Measurements from ENCODE around the gene PTPRK. TPM values are rescaled to one million over a fixed set of nuclear protein-coding genes. Genes with fewer than 3 reads are reported as not detected.

PTPRK gene
- total RNA-seq, 1 donor from 2014 or later, result 4.2 TPM

- no peaks in the 10 kb centered on the region for H3K9me3 Mint-ChIP-seq
- H3K27me3 Mint-ChIP-seq (ENCODE audit: low read depth), result peaks cover 2% of the 10 kb centered on the region
- no peak overlapping the region for H3K27ac Mint-ChIP-seq
- DNase-seq (ENCODE audit: low spot score), result no peak
- no peak overlapping the region for H3K4me3 Mint-ChIP-seq (ENCODE audit: low read depth)
- no peaks in the 10 kb centered on the region for H3K36me3 Mint-ChIP-seq (ENCODE audit: low read depth)
- peaks cover 11% of the 10 kb centered on the region for H3K4me1 Mint-ChIP-seq (ENCODE audit: low read depth)
- intact Hi-C loops (cut with micrococcal nuclease), result no loop called here
Measured at GRCh38 chr6:128114164-128114563, 406.2 kb downstream of the PTPRK start.

- no peak for DNase-seq (ENCODE audit: low spot score)
- intact Hi-C loops (cut with micrococcal nuclease), result no loop called here
- Mint-ChIP-seq H3K9me3 (no peaks in the 10 kb centered on the region), H3K27me3 (ENCODE audit: low read depth) (no peaks in the 10 kb centered on the region), H3K4me1 (ENCODE audit: low read depth) (peaks cover 11% of the 10 kb centered on the region), H3K27ac (no peak overlapping the region), H3K36me3 (ENCODE audit: low read depth) (no peaks in the 10 kb centered on the region), H3K4me3 (ENCODE audit: low read depth) (peak overlapping the region; percentile 58)
Measured at GRCh38 chr6:128112494-128112893, 407.9 kb downstream of the PTPRK start.

- Mint-ChIP-seq H3K9me3 (no peaks in the 10 kb centered on the region), H3K27me3 (ENCODE audit: low read depth) (no peaks in the 10 kb centered on the region), H3K36me3 (ENCODE audit: low read depth) (no peaks in the 10 kb centered on the region), H3K4me3 (ENCODE audit: low read depth) (no peak overlapping the region), H3K27ac (no peak overlapping the region), H3K4me1 (ENCODE audit: low read depth) (peaks cover 11% of the 10 kb centered on the region)
- DNase-seq (ENCODE audit: low spot score), result no peak
- intact Hi-C loops (cut with micrococcal nuclease), result no loop called here
Measured at GRCh38 chr6:128111096-128111495, 409.3 kb downstream of the PTPRK start.

- DNase-seq (ENCODE audit: low spot score), result no peak
- Mint-ChIP-seq H3K4me3 (ENCODE audit: low read depth) (no peak overlapping the region), H3K27ac (no peak overlapping the region), H3K9me3 (no peaks in the 10 kb centered on the region), H3K4me1 (ENCODE audit: low read depth) (peaks cover 5% of the 10 kb centered on the region), H3K36me3 (ENCODE audit: low read depth) (no peaks in the 10 kb centered on the region), H3K27me3 (ENCODE audit: low read depth) (no peaks in the 10 kb centered on the region)
- intact Hi-C loops (cut with micrococcal nuclease), result no loop called here
Measured at GRCh38 chr6:128107682-128108081, 412.7 kb downstream of the PTPRK start.

GRCh38 chr6:128099571-128100197 lies 420.7 kb downstream of the PTPRK start:
- Mint-ChIP-seq H3K4me1 (ENCODE audit: low read depth) (peaks cover 10% of the 10 kb centered on the region), H3K4me3 (ENCODE audit: low read depth) (no peak overlapping the region), H3K9me3 (no peaks in the 10 kb centered on the region), H3K36me3 (ENCODE audit: low read depth) (no peaks in the 10 kb centered on the region), H3K27me3 (ENCODE audit: low read depth) (no peaks in the 10 kb centered on the region), H3K27ac (no peak overlapping the region)
- intact Hi-C loops (cut with micrococcal nuclease), result loop anchor here (10.0 kb wide), 1 partner anchor 245 kb away; no protein-coding TSS in a partner anchor
- no peak for DNase-seq (ENCODE audit: low spot score)

GRCh38 chr6:128098000-128098581 lies 422.3 kb downstream of the PTPRK start:
- H3K27me3 Mint-ChIP-seq (ENCODE audit: low read depth), result no peaks in the 10 kb centered on the region
- H3K27ac Mint-ChIP-seq, result no peak overlapping the region
- H3K4me3 Mint-ChIP-seq (ENCODE audit: low read depth), result no peak overlapping the region
- DNase-seq (ENCODE audit: low spot score), result no peak
- no peaks in the 10 kb centered on the region for H3K9me3 Mint-ChIP-seq
- H3K36me3 Mint-ChIP-seq (ENCODE audit: low read depth), result no peaks in the 10 kb centered on the region
- intact Hi-C loops (cut with micrococcal nuclease), result loop anchor here (10.0 kb wide), 1 partner anchor 243 kb away; no protein-coding TSS in a partner anchor
- H3K4me1 Mint-ChIP-seq (ENCODE audit: low read depth), result peaks cover 10% of the 10 kb centered on the region

- H3K4me1 Mint-ChIP-seq (ENCODE audit: low read depth), result peaks cover 10% of the 10 kb centered on the region
- no peaks in the 10 kb centered on the region for H3K9me3 Mint-ChIP-seq
- H3K27me3 Mint-ChIP-seq (ENCODE audit: low read depth), result no peaks in the 10 kb centered on the region
- intact Hi-C loops (cut with micrococcal nuclease), result loop anchor here (10.0 kb wide), 1 partner anchor 242 kb away; no protein-coding TSS in a partner anchor
- no peaks in the 10 kb centered on the region for H3K36me3 Mint-ChIP-seq (ENCODE audit: low read depth)
- no peak overlapping the region for H3K27ac Mint-ChIP-seq
- H3K4me3 Mint-ChIP-seq (ENCODE audit: low read depth), result no peak overlapping the region
- DNase-seq (ENCODE audit: low spot score), result no peak
Measured at GRCh38 chr6:128097009-128097408, 423.4 kb downstream of the PTPRK start.

- no peaks in the 10 kb centered on the region for H3K27me3 Mint-ChIP-seq (ENCODE audit: low read depth)
- H3K9me3 Mint-ChIP-seq, result no peaks in the 10 kb centered on the region
- no peaks in the 10 kb centered on the region for H3K36me3 Mint-ChIP-seq (ENCODE audit: low read depth)
- H3K4me3 Mint-ChIP-seq (ENCODE audit: low read depth), result no peak overlapping the region
- no peak for DNase-seq (ENCODE audit: low spot score)
- no peak overlapping the region for H3K27ac Mint-ChIP-seq
- peaks cover 10% of the 10 kb centered on the region for H3K4me1 Mint-ChIP-seq (ENCODE audit: low read depth)
- intact Hi-C loops (cut with micrococcal nuclease), result loop anchor here (10.0 kb wide), 1 partner anchor 241 kb away; no protein-coding TSS in a partner anchor
Measured at GRCh38 chr6:128095362-128095761, 425.0 kb downstream of the PTPRK start.

- Mint-ChIP-seq H3K4me3 (ENCODE audit: low read depth) (no peak overlapping the region), H3K4me1 (ENCODE audit: low read depth) (no peaks in the 10 kb centered on the region), H3K27ac (no peak overlapping the region), H3K27me3 (ENCODE audit: low read depth) (peaks cover 10% of the 10 kb centered on the region), H3K9me3 (no peaks in the 10 kb centered on the region), H3K36me3 (ENCODE audit: low read depth) (no peaks in the 10 kb centered on the region)
- intact Hi-C loops (cut with micrococcal nuclease), result no loop called here
- DNase-seq (ENCODE audit: low spot score), result no peak
Measured at GRCh38 chr6:128079021-128079420, 441.4 kb downstream of the PTPRK start.

GRCh38 chr6:128078276-128078675 lies 442.1 kb downstream of the PTPRK start:
- no peak for DNase-seq (ENCODE audit: low spot score)
- Mint-ChIP-seq H3K27ac (no peak overlapping the region), H3K27me3 (ENCODE audit: low read depth) (peaks cover 8% of the 10 kb centered on the region), H3K4me1 (ENCODE audit: low read depth) (no peaks in the 10 kb centered on the region), H3K9me3 (no peaks in the 10 kb centered on the region), H3K36me3 (ENCODE audit: low read depth) (no peaks in the 10 kb centered on the region), H3K4me3 (ENCODE audit: low read depth) (no peak overlapping the region)
- intact Hi-C loops (cut with micrococcal nuclease), result no loop called here

GRCh38 chr6:128076843-128077242 lies 443.6 kb downstream of the PTPRK start:
- Mint-ChIP-seq H3K4me1 (ENCODE audit: low read depth) (no peaks in the 10 kb centered on the region), H3K27ac (no peak overlapping the region), H3K36me3 (ENCODE audit: low read depth) (no peaks in the 10 kb centered on the region), H3K9me3 (no peaks in the 10 kb centered on the region), H3K27me3 (ENCODE audit: low read depth) (peaks cover 8% of the 10 kb centered on the region), H3K4me3 (ENCODE audit: low read depth) (no peak overlapping the region)
- DNase-seq (ENCODE audit: low spot score), result no peak
- intact Hi-C loops (cut with micrococcal nuclease), result no loop called here

GRCh38 chr6:128074567-128074966 lies 445.8 kb downstream of the PTPRK start:
- Mint-ChIP-seq H3K36me3 (ENCODE audit: low read depth) (no peaks in the 10 kb centered on the region), H3K27ac (no peak overlapping the region)

GRCh38 chr6:128073389-128073788 lies 447.0 kb downstream of the PTPRK start:
- Mint-ChIP-seq H3K27ac (no peak overlapping the region), H3K4me3 (ENCODE audit: low read depth) (no peak overlapping the region), H3K36me3 (ENCODE audit: low read depth) (no peaks in the 10 kb centered on the region), H3K27me3 (ENCODE audit: low read depth) (peaks cover 6% of the 10 kb centered on the region), H3K9me3 (no peaks in the 10 kb centered on the region), H3K4me1 (ENCODE audit: low read depth) (peaks cover 5% of the 10 kb centered on the region)
- intact Hi-C loops (cut with micrococcal nuclease), result no loop called here
- no peak for DNase-seq (ENCODE audit: low spot score)

More at GRCh38 chr6:128074567-128074966, 445.8 kb downstream of the PTPRK start:
- DNase-seq (ENCODE audit: low spot score), result no peak
- Mint-ChIP-seq H3K4me1 (ENCODE audit: low read depth) (peaks cover 5% of the 10 kb centered on the region), H3K27me3 (ENCODE audit: low read depth) (peaks cover 5% of the 10 kb centered on the region), H3K4me3 (ENCODE audit: low read depth) (no peak overlapping the region), H3K9me3 (no peaks in the 10 kb centered on the region)
- intact Hi-C loops (cut with micrococcal nuclease), result no loop called here
